Loucy (cell line): ENCODE measurements around the gene MAP4K5.

ENCODE experiments used
- H2AFZ ChIP-seq: fragments of 200-600 bp; sonication (generic); 2 replicates; pipeline ENCODE4 v1.6.0; 2016; ENCODE audit warnings: antibody characterized with exemption, mild to moderate bottlenecking, low read length, moderate library complexity
- H3F3A ChIP-seq: fragments of 200-600 bp; 2 replicates; pipeline ENCODE4 v1.6.0; 2016; ENCODE audit warnings: antibody characterized with exemption, low read depth, mild to moderate bottlenecking
- H3K27me3 ChIP-seq: fragments of 200-600 bp; sonication (generic); 2 replicates; pipeline ENCODE4 v1.6.1; 2014; ENCODE audit warnings: low read length, mild to moderate bottlenecking; ENCODE audit not compliant: insufficient read depth, poor library complexity, severe bottlenecking
- H3K36me3 ChIP-seq: fragments of 200-600 bp; sonication (generic); 2 replicates; pipeline ENCODE4 v1.6.1; 2016; ENCODE audit warnings: low read length; ENCODE audit not compliant: insufficient read depth
- H3K4me1 ChIP-seq: fragments of 200-600 bp; sonication (generic); 2 replicates; pipeline ENCODE4 v1.5.1; 2014; ENCODE audit warnings: low read length, mild to moderate bottlenecking; ENCODE audit not compliant: insufficient read depth, poor library complexity, severe bottlenecking
- H3K4me2 ChIP-seq: fragments of 200-600 bp; sonication (generic); 2 replicates; pipeline ENCODE4 v1.6.0; 2014; ENCODE audit warnings: antibody characterized with exemption, low read length, low read depth, mild to moderate bottlenecking; ENCODE audit not compliant: poor library complexity, severe bottlenecking
- H3K4me3 ChIP-seq: fragments of 200-600 bp; sonication (generic); 2 replicates; pipeline ENCODE4 v1.5.1; 2014; ENCODE audit warnings: low read length, mild to moderate bottlenecking, mixed read lengths; ENCODE audit not compliant: poor library complexity, severe bottlenecking
- H3K79me2 ChIP-seq: fragments of 200-600 bp; sonication (generic); 2 replicates; pipeline ENCODE4 v1.6.1; 2014; ENCODE audit warnings: low read length; ENCODE audit not compliant: insufficient read depth
- H3K9ac ChIP-seq: fragments of 200-600 bp; sonication (generic); 2 replicates; pipeline ENCODE4 v1.6.0; 2014; ENCODE audit warnings: mild to moderate bottlenecking, low read depth, low read length, moderate library complexity; ENCODE audit not compliant: poor library complexity, severe bottlenecking
- H3K9me2 ChIP-seq: fragments of 200-600 bp; sonication (generic); replicated peaks from 2 replicates; pipeline ENCODE4 v1.6.1; 2016; ENCODE audit warnings: low read depth, low read length, mixed read lengths
- H3K9me3 ChIP-seq: fragments of 200-600 bp; sonication (generic); 2 replicates; pipeline ENCODE4 v1.6.1; 2014; ENCODE audit warnings: mild to moderate bottlenecking, antibody characterized with exemption, low read length, low read depth; ENCODE audit not compliant: insufficient read depth
- H4K20me1 ChIP-seq: fragments of 200-600 bp; sonication (generic); 2 replicates; pipeline ENCODE4 v1.6.0; 2014; ENCODE audit warnings: antibody characterized with exemption, low read length, mild to moderate bottlenecking; ENCODE audit not compliant: insufficient read depth, poor library complexity, severe bottlenecking
- CTCF ChIP-seq: fragments of 200-600 bp; sonication (generic); conservative IDR thresholded peaks from 2 replicates; pipeline ENCODE4 v1.5.1; 2014; ENCODE audit warnings: mild to moderate bottlenecking, antibody characterized with exemption, low read length
- EZH2phosphoT487 ChIP-seq: fragments of 200-600 bp; IDR thresholded peaks from 2 replicates; pipeline ENCODE4 v1.6.1; 2018; ENCODE audit warnings: antibody characterized with exemption, mild to moderate bottlenecking, moderate library complexity, borderline replicate concordance

MAP4K5 gene

GRCh38 chr14:50533806-50534205, 1.4 kb upstream of the MAP4K5 start:
- TF ChIP-seq CTCF (no peak), EZH2phosphoT487 (no peak)
- Histone ChIP-seq H3K27me3 (no peaks in the 10 kb centered on the region), H3K36me3 (no peaks in the 10 kb centered on the region), H3K4me1 (peaks cover 35% of the 10 kb centered on the region), H3K4me2 (no peak overlapping the region), H3K4me3 (no peak overlapping the region), H3F3A (no peaks in the 10 kb centered on the region), H2AFZ (no peak overlapping the region), H3K9ac (no peak overlapping the region), H3K9me2 (no peaks in the 10 kb centered on the region), H3K79me2 (peaks cover 34% of the 10 kb centered on the region), H3K9me3 (no peaks in the 10 kb centered on the region), H4K20me1 (peaks cover 30% of the 10 kb centered on the region)

- Histone ChIP-seq H3F3A (no peaks in the 10 kb centered on the region), H3K9me3 (no peaks in the 10 kb centered on the region), H2AFZ (peak overlapping the region; percentile 99), H4K20me1 (peaks cover 35% of the 10 kb centered on the region), H3K4me1 (peaks cover 40% of the 10 kb centered on the region), H3K9me2 (no peaks in the 10 kb centered on the region), H3K4me2 (peak overlapping the region; percentile 99), H3K36me3 (no peaks in the 10 kb centered on the region), H3K9ac (peak overlapping the region; percentile 69), H3K79me2 (peaks cover 39% of the 10 kb centered on the region), H3K27me3 (no peaks in the 10 kb centered on the region), H3K4me3 (peak overlapping the region; percentile 83)
- TF ChIP-seq CTCF (no peak), EZH2phosphoT487 (no peak)
Observed at GRCh38 chr14:50533241-50533705, 904 bp upstream of the MAP4K5 start.

GRCh38 chr14:50531595-50532501, 521 bp downstream of the MAP4K5 start:
- H3K4me2 ChIP-seq, result peak overlapping the region; percentile 99
- H3K9me2 ChIP-seq, result no peaks in the 10 kb centered on the region
- no peaks in the 10 kb centered on the region for H3F3A ChIP-seq
- peaks cover 46% of the 10 kb centered on the region for H4K20me1 ChIP-seq
- H2AFZ ChIP-seq, result peak overlapping the region; percentile 69
- H3K27me3 ChIP-seq, result no peaks in the 10 kb centered on the region
- H3K36me3 ChIP-seq, result no peaks in the 10 kb centered on the region
- H3K9me3 ChIP-seq, result no peaks in the 10 kb centered on the region
- H3K4me3 ChIP-seq, result peak overlapping the region; percentile 83
- H3K79me2 ChIP-seq, result peaks cover 52% of the 10 kb centered on the region
- peaks cover 52% of the 10 kb centered on the region for H3K4me1 ChIP-seq
- H3K9ac ChIP-seq, result peak overlapping the region; percentile 93
- TF ChIP-seq CTCF, result no peak
